ENCODE measurements around the gene MAP4K3. TPM values are rescaled to one million over a fixed set of nuclear protein-coding genes. Genes with fewer than 3 reads are reported as not detected.
"Not testable (repeated sequence)": the region's sequence is repeated elsewhere in the genome, so short reads cannot be mapped to it uniquely, and the experiment has no call there.

MAP4K3 gene
- total and polyA plus RNA-seq, 8 donors = 13.5 to 166 (median 87.2) TPM

GRCh38 chr2:39247512-39248043 is 189.5 kb downstream of the MAP4K3 start:
- Histone ChIP-seq H3K4me1 (no peaks in the 10 kb centered on the region), H3K4me3 (no peak overlapping the region), H3K36me3 (peaks cover 17 to 40% (median 35%) of the 10 kb centered on the region in 4 donors), H3K9me3 (no peaks in the 10 kb centered on the region), H3K27me3 (no peaks in the 10 kb centered on the region), H3K27ac (no peak overlapping the region)
- no peak for TF ChIP-seq POLR2A (IDR thresholded peaks at IDR 0.05)
- TF ChIP-seq EP300 (IDR thresholded peaks at IDR 0.05) = no peak
- no peak for TF ChIP-seq POLR2AphosphoS5 (IDR thresholded peaks at IDR 0.05)
- TF ChIP-seq CTCF (IDR thresholded peaks at IDR 0.05) = no peak
- 76 to 93% (median 80%) methylated on average over 6 of the region's 6 CpGs for WGBS, 5 donors
- DNase-seq = no peak
- intact Hi-C loops (cut with DNase I; ENCODE audit: low total_unique reads) = no loop called here

- intact Hi-C loops (cut with DNase I; ENCODE audit: low total_unique reads) = no loop called here
- 87 to 100% (median 93%) methylated on average over 1 of the region's 1 CpG for WGBS, 5 donors
- TF ChIP-seq POLR2AphosphoS5 (IDR thresholded peaks at IDR 0.05) (no peak), CTCF (IDR thresholded peaks at IDR 0.05) (no peak), POLR2A (IDR thresholded peaks at IDR 0.05) (no peak), EP300 (IDR thresholded peaks at IDR 0.05) (no peak)
These were observed 190.6 kb downstream of the MAP4K3 start for GRCh38 chr2:39246382-39246980.

GRCh38 chr2:39244963-39245625 is 192.0 kb downstream of the MAP4K3 start:
- DNase-seq; intact Hi-C loops (cut with DNase I; ENCODE audit: low total_unique reads); H3K4me1 ChIP-seq; H3K27me3 ChIP-seq; H3K4me3 ChIP-seq; H3K9me3 ChIP-seq; H3K27ac ChIP-seq: not testable (repeated sequence)
- peaks cover 5 to 15% (median 11%) of the 10 kb centered on the region in 4 donors for H3K36me3 ChIP-seq
- WGBS, 5 donors = 81 to 94% (median 85%) methylated on average over 31 of the region's 31 CpGs

More at GRCh38 chr2:39246382-39246980, 190.6 kb downstream of the MAP4K3 start:
- H3K4me3 ChIP-seq = no peak overlapping the region
- no peaks in the 10 kb centered on the region for H3K9me3 ChIP-seq
- no peak for DNase-seq
- H3K36me3 ChIP-seq = peaks cover 11 to 29% (median 25%) of the 10 kb centered on the region in 4 donors
- H3K4me1 ChIP-seq = no peaks in the 10 kb centered on the region
- H3K27ac ChIP-seq = no peak overlapping the region
- H3K27me3 ChIP-seq = no peaks in the 10 kb centered on the region

GRCh38 chr2:39244241-39244862 is 192.7 kb downstream of the MAP4K3 start:
- WGBS, 5 donors = 87 to 97% (median 94%) methylated on average over 15 to 39 of the region's 39 CpGs
- intact Hi-C loops (cut with DNase I; ENCODE audit: low total_unique reads) = not testable (repeated sequence)

GRCh38 chr2:39243469-39244123 is 193.5 kb downstream of the MAP4K3 start, which contains the start of gene CDKL4:
TSS of gene CDKL4 (minus strand) at chr2:39243970.
- WGBS, 5 donors = 63 to 81% (median 70%) methylated on average over 31 to 58 of the region's 58 CpGs
- TF ChIP-seq CTCF (IDR thresholded peaks at IDR 0.05) (no peak), POLR2A (IDR thresholded peaks at IDR 0.05) (no peak), EP300 (IDR thresholded peaks at IDR 0.05) (no peak), POLR2AphosphoS5 (IDR thresholded peaks at IDR 0.05) (no peak)
- DNase-seq = peak in 1 of 2 donors; percentile 66
- Histone ChIP-seq H3K27ac (no peak within 1 kb of the TSS), H3K4me1 (no peaks in the 10 kb centered on the region), H3K27me3 (no peaks in the 10 kb centered on the region), H3K4me3 (peak within 1 kb of the TSS; percentile 19 to 47 (median 26)), H3K9me3 (no peaks in the 10 kb centered on the region), H3K36me3 (peaks cover 3 to 5% (median 3%) of the 10 kb centered on the region in 4 donors)
- intact Hi-C loops (cut with DNase I; ENCODE audit: low total_unique reads) = no loop called here

More at GRCh38 chr2:39244241-39244862, 192.7 kb downstream of the MAP4K3 start:
- H3K9me3 ChIP-seq, H3K4me1 ChIP-seq, DNase-seq, H3K27ac ChIP-seq, H3K36me3 ChIP-seq, H3K27me3 ChIP-seq: not testable (repeated sequence)
- peak overlapping the region; percentile 19 to 47 (median 26) for H3K4me3 ChIP-seq
